AG04449 (cell line): ENCODE data around the gene FRMD3.
A peak's percentile ranks its signal among the peaks of the same experiment; 100 is the strongest.

Experiments used
- CTCF ChIA-PET: fragments of 350-600 bp; formaldehyde crosslinking; extraction: SDS; loops from one replicate; lab custom pipeline; 2021; ENCODE audit warnings: antibody characterized with exemption; lab: Yijun Ruan, JAX
- POLR2A ChIA-PET: fragments of 400-600, 350-600 bp; formaldehyde crosslinking; extraction: SDS; loops from one replicate; lab custom pipeline; 2020; ENCODE audit warnings: antibody characterized with exemption, inconsistent platforms; lab: Yijun Ruan, JAX
- DNase-seq: peaks from one replicate; pipeline ENCODE4 v3.0.0-alpha.2; 2010; ENCODE audit warnings: low read depth, low spot score
- H3K4me3 ChIP-seq: 2 replicates; pipeline ENCODE4 v1.5.1; 2011; ENCODE audit warnings: low read depth, mild to moderate bottlenecking, control low read depth, low read length
- CTCF ChIP-seq: IDR thresholded peaks from one replicate; pipeline ENCODE4 v1.5.1; 2011; ENCODE audit warnings: mild to moderate bottlenecking, moderate library complexity, low read length, control low read depth, inconsistent platforms; ENCODE audit not compliant: insufficient read depth; ENCODE audit errors: missing control alignments

The FRMD3 gene

GRCh38 chr9:83477571-83477970 lies 60.6 kb downstream of the FRMD3 start:
- POLR2A ChIA-PET, result interaction anchor here (0.9 kb wide), 1 partner anchor 43 kb away, joined by 3 read pairs; no protein-coding TSS in a partner anchor
- no peak for DNase-seq
- H3K4me3 ChIP-seq, result no peak overlapping the region
- CTCF ChIA-PET, result interaction anchor here (1.0 kb wide), 1 partner anchor 20 kb away, joined by 5 read pairs; no protein-coding TSS in a partner anchor
- no peak for TF ChIP-seq CTCF

GRCh38 chr9:83477120-83477519 lies 61.1 kb downstream of the FRMD3 start:
- no peak for TF ChIP-seq CTCF
- no peak overlapping the region for H3K4me3 ChIP-seq
- no peak for DNase-seq
- ChIA-PET CTCF (interaction anchor here (1.0 to 1.1 kb wide), 2 partner anchors 13 to 20 kb away, joined by 3 to 5 read pairs; no protein-coding TSS in a partner anchor), POLR2A (interaction anchor here (0.9 kb wide), 1 partner anchor 43 kb away, joined by 3 read pairs; no protein-coding TSS in a partner anchor)

GRCh38 chr9:83476513-83476912 lies 61.7 kb downstream of the FRMD3 start:
- DNase-seq, result no peak
- no peak overlapping the region for H3K4me3 ChIP-seq
- TF ChIP-seq CTCF, result no peak
- ChIA-PET POLR2A (no interaction called here), CTCF (interaction anchor here (1.1 kb wide), 1 partner anchor 14 kb away, joined by 3 read pairs; no protein-coding TSS in a partner anchor)

- DNase-seq, result no peak
- H3K4me3 ChIP-seq, result no peak overlapping the region
- no peak for TF ChIP-seq CTCF
- CTCF ChIA-PET, result no interaction called here
- POLR2A ChIA-PET, result no interaction called here
Measured at GRCh38 chr9:83475741-83476140, 62.5 kb downstream of the FRMD3 start.

- H3K4me3 ChIP-seq, result no peak overlapping the region
- POLR2A ChIA-PET, result no interaction called here
- no peak for TF ChIP-seq CTCF
- CTCF ChIA-PET, result no interaction called here
- DNase-seq, result no peak
Measured at GRCh38 chr9:83474631-83475030, 63.6 kb downstream of the FRMD3 start.

GRCh38 chr9:83473488-83473971 lies 64.7 kb downstream of the FRMD3 start:
- POLR2A ChIA-PET, result no interaction called here
- CTCF ChIA-PET, result interaction anchor here (1.0 kb wide), 1 partner anchor 25 kb away, joined by 3 read pairs; no protein-coding TSS in a partner anchor
- no peak for TF ChIP-seq CTCF
- H3K4me3 ChIP-seq, result peak overlapping the region; percentile 4
- no peak for DNase-seq
